K562 (cell line): ENCODE measurements around the gene FAM110D. TPM values are rescaled to one million over a fixed set of nuclear protein-coding genes. Genes with fewer than 3 reads are reported as not detected.

Experiments used
- ARID2 ChIP-seq: fragments of 450-650 bp; IDR thresholded peaks from 2 replicates; pipeline ENCODE4 v1.6.1; 2017; ENCODE audit warnings: antibody characterized with exemption, mild to moderate bottlenecking
- ATF1 ChIP-seq, 2 experiments: fragments of 450-650 bp in 1 of 2; IDR thresholded peaks; 2 replicates each; pipeline ENCODE4 v1.6.1; 2016; ENCODE audit warnings: missing compliant biosample characterization in 1 of 2, missing genetic modification characterization in 1 of 2
- BCL6 ChIP-seq: fragments of 250-450 bp; sonication (Bioruptor Pico); IDR thresholded peaks from 2 replicates; pipeline ENCODE4 v1.4.0; 2020
- CBFA2T2 ChIP-seq: fragments of 450-650 bp; conservative IDR thresholded peaks from 2 replicates; pipeline ENCODE4 v1.6.1; 2017; ENCODE audit warnings: mild to moderate bottlenecking
- CEBPB ChIP-seq: fragments of 450-650 bp; IDR thresholded peaks from 2 replicates; pipeline ENCODE4 v1.6.1; 2016; ENCODE audit warnings: missing genetic modification characterization, missing compliant biosample characterization
- EGR1 ChIP-seq: fragments of 450-650 bp; conservative IDR thresholded peaks from 2 replicates; pipeline ENCODE4 v1.6.1; 2017; ENCODE audit warnings: mild to moderate bottlenecking
- KDM2B ChIP-seq: fragments of 250-450 bp; sonication (Bioruptor Pico); IDR thresholded peaks from 2 replicates; pipeline ENCODE4 v1.8.0; 2021; ENCODE audit warnings: mild to moderate bottlenecking, moderate library complexity
- MED1 ChIP-seq: sonication (generic); formaldehyde crosslinking; IDR thresholded peaks from 2 replicates; pipeline ENCODE4 v1.8.1; 2023; ENCODE audit warnings: missing genetic modification reagents, borderline replicate concordance
- MTA1 ChIP-seq: fragments of 450-650 bp; IDR thresholded peaks from 2 replicates; pipeline ENCODE4 v1.6.1; 2017; ENCODE audit warnings: borderline replicate concordance
- PHTF2 ChIP-seq: fragments of 250-450 bp; sonication (Bioruptor Pico); IDR thresholded peaks from 2 replicates; pipeline ENCODE4 v1.5.0; 2021; ENCODE audit warnings: mild to moderate bottlenecking
- SRSF9 ChIP-seq: fragments of 200-400 bp; formaldehyde crosslinking; IDR thresholded peaks from 2 replicates; pipeline ENCODE4 v1.6.1; 2017; ENCODE audit warnings: low read depth, low read length, borderline replicate concordance
- TBL1XR1 ChIP-seq, 2 experiments: IDR thresholded peaks; 2 replicates each; pipeline ENCODE4 v1.6.1; 2012; ENCODE audit warnings: improper control_type of control experiment in 2 of 2, low read length in 2 of 2, mild to moderate bottlenecking in 1 of 2
- polyA plus RNA-seq, 8 experiments: library from polyadenylated mRNA; depleted of rRNA in 4 of 8; stranded (reverse) in 5 of 8; unstranded in 3 of 8; fragments of >200 nt; fragmentation: Nextera tagmentation in 2 of 8; fragmentation: Illumina TruSeq in 1 of 8; extraction: Ambion mirVana in 2 of 8; extraction: Trizol in 1 of 8; gene quantifications; 2 replicates each; pipeline versions ENCODE4 v1.2.1 to v1.2.3, GENCODE V29; 2011 to 2014; ENCODE audit warnings: inconsistent platforms in 1 of 8, missing spikeins in 1 of 8
- total RNA-seq, 7 experiments: library from RNA; depleted of rRNA in 6 of 7; stranded (reverse); fragments of >200 nt in 6 of 7; fragmentation: Illumina TruSeq in 2 of 7; extraction: Trizol in 2 of 7; gene quantifications; 2 replicates each; pipeline versions ENCODE4 v1.2.1 to v1.2.3, GENCODE V29; 2011 to 2021; ENCODE audit warnings: low replicate concordance in 1 of 7
- TF ChIP-seq, protein P1 (sequence below): sonication (generic); formaldehyde crosslinking; IDR thresholded peaks from 2 replicates; pipeline ENCODE4 v1.8.1; 2023; ENCODE audit warnings: mild to moderate bottlenecking, missing genetic modification reagents
- TF ChIP-seq, protein P2 (sequence below): IDR thresholded peaks from 2 replicates; pipeline ENCODE4 v1.6.1; 2011; ENCODE audit warnings: borderline replicate concordance, low read depth, mild to moderate bottlenecking, moderate library complexity, low read length; ENCODE audit not compliant: insufficient read depth, poor library complexity, severe bottlenecking
- TF ChIP-seq, protein P3 (sequence below), 2 experiments: fragments of 450-650 bp in 1 of 2; sonication (generic) in 1 of 2; formaldehyde crosslinking in 1 of 2; IDR thresholded peaks; 2 replicates each; pipeline versions ENCODE4 v1.7.1 to v1.9.0; 2016 to 2022; ENCODE audit warnings: inconsistent platforms in 1 of 2, mild to moderate bottlenecking in 1 of 2, missing genetic modification reagents in 1 of 2

FAM110D gene
- total and polyA plus RNA-seq, 9 of the 15 experiments (the other 6 are each of a cell fraction or from before 2014, with no cell fraction given): 0.04 to 1.1 (median 0.33) TPM

DNA sequence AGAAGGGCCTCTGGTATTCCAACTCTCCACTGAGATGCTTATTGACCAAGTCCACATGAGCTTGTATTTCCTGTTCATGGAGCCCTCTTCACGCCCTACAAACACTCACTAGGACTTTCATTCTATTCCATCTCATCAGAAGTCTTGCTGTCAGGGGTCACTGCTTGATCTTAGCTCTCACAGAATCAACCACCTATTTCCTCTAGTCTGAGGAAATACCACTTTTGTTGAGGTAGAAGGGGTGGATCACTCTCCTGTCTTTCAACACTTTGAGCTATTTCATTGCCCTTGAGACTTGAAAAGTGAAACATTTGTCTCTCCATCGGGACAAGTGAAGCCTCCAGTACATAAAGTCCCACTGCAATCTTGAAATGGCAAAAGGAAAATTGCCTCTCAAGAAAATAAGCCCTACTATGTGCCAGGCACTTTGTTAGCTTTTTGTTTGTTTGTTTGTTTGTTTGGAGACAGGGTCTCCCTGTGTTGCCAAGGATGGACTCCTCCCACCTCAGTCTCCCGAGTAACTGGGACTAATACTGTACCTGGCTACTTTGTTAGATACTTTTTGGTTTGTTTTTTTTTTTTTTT is 19.8 kb upstream of the FAM110D start (continued):
- TF ChIP-seq KDM2B (CRISPR knock-in tag) (no peak), MTA1 (peak; percentile 48; the same call in 1 of the 2 replicates), ATF1 (CRISPR knock-in tag; IDR thresholded peaks at IDR 0.05) (no peak), ATF1 (tag; IDR thresholded peaks at IDR 0.05) (peak; percentile 27; the same call in 1 of the 2 replicates), CBFA2T2 (no peak), MED1 (CRISPR knock-in tag) (no peak), CEBPB (tag) (peak; percentile 66), SRSF9 (no peak), ARID2 (no peak), TBL1XR1 (IDR thresholded peaks at IDR 0.05; ENCODE audit: low read length in 2 of 2) (no peak), BCL6 (CRISPR knock-in tag) (no peak), EGR1 (no peak), PHTF2 (CRISPR knock-in tag) (no peak)
- TF ChIP-seq, protein P1, sequence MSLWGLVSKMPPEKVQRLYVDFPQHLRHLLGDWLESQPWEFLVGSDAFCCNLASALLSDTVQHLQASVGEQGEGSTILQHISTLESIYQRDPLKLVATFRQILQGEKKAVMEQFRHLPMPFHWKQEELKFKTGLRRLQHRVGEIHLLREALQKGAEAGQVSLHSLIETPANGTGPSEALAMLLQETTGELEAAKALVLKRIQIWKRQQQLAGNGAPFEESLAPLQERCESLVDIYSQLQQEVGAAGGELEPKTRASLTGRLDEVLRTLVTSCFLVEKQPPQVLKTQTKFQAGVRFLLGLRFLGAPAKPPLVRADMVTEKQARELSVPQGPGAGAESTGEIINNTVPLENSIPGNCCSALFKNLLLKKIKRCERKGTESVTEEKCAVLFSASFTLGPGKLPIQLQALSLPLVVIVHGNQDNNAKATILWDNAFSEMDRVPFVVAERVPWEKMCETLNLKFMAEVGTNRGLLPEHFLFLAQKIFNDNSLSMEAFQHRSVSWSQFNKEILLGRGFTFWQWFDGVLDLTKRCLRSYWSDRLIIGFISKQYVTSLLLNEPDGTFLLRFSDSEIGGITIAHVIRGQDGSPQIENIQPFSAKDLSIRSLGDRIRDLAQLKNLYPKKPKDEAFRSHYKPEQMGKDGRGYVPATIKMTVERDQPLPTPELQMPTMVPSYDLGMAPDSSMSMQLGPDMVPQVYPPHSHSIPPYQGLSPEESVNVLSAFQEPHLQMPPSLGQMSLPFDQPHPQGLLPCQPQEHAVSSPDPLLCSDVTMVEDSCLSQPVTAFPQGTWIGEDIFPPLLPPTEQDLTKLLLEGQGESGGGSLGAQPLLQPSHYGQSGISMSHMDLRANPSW: no peak
- TF ChIP-seq, protein P2, sequence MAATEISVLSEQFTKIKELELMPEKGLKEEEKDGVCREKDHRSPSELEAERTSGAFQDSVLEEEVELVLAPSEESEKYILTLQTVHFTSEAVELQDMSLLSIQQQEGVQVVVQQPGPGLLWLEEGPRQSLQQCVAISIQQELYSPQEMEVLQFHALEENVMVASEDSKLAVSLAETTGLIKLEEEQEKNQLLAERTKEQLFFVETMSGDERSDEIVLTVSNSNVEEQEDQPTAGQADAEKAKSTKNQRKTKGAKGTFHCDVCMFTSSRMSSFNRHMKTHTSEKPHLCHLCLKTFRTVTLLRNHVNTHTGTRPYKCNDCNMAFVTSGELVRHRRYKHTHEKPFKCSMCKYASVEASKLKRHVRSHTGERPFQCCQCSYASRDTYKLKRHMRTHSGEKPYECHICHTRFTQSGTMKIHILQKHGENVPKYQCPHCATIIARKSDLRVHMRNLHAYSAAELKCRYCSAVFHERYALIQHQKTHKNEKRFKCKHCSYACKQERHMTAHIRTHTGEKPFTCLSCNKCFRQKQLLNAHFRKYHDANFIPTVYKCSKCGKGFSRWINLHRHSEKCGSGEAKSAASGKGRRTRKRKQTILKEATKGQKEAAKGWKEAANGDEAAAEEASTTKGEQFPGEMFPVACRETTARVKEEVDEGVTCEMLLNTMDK: no peak
- TF ChIP-seq, protein P3, sequence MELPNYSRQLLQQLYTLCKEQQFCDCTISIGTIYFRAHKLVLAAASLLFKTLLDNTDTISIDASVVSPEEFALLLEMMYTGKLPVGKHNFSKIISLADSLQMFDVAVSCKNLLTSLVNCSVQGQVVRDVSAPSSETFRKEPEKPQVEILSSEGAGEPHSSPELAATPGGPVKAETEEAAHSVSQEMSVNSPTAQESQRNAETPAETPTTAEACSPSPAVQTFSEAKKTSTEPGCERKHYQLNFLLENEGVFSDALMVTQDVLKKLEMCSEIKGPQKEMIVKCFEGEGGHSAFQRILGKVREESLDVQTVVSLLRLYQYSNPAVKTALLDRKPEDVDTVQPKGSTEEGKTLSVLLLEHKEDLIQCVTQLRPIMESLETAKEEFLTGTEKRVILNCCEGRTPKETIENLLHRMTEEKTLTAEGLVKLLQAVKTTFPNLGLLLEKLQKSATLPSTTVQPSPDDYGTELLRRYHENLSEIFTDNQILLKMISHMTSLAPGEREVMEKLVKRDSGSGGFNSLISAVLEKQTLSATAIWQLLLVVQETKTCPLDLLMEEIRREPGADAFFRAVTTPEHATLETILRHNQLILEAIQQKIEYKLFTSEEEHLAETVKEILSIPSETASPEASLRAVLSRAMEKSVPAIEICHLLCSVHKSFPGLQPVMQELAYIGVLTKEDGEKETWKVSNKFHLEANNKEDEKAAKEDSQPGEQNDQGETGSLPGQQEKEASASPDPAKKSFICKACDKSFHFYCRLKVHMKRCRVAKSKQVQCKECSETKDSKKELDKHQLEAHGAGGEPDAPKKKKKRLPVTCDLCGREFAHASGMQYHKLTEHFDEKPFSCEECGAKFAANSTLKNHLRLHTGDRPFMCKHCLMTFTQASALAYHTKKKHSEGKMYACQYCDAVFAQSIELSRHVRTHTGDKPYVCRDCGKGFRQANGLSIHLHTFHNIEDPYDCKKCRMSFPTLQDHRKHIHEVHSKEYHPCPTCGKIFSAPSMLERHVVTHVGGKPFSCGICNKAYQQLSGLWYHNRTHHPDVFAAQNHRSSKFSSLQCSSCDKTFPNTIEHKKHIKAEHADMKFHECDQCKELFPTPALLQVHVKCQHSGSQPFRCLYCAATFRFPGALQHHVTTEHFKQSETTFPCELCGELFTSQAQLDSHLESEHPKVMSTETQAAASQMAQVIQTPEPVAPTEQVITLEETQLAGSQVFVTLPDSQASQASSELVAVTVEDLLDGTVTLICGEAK (IDR thresholded peaks at IDR 0.05): no peak
- TF ChIP-seq, protein P3 (CRISPR knock-in tag; IDR thresholded peaks at IDR 0.05): no peak
